GM12891 (cell line): Measurements from ENCODE around the gene EBF3.

Source experiments
- POLR2A ChIP-seq: IDR thresholded peaks from 2 replicates; pipeline ENCODE4 v1.6.1; 2011; ENCODE audit warnings: low read depth, low read length, control low read depth
- TAF1 ChIP-seq: IDR thresholded peaks from 2 replicates; pipeline ENCODE4 v1.6.1; 2011; ENCODE audit warnings: low read depth, low read length, control low read depth

DNA sequence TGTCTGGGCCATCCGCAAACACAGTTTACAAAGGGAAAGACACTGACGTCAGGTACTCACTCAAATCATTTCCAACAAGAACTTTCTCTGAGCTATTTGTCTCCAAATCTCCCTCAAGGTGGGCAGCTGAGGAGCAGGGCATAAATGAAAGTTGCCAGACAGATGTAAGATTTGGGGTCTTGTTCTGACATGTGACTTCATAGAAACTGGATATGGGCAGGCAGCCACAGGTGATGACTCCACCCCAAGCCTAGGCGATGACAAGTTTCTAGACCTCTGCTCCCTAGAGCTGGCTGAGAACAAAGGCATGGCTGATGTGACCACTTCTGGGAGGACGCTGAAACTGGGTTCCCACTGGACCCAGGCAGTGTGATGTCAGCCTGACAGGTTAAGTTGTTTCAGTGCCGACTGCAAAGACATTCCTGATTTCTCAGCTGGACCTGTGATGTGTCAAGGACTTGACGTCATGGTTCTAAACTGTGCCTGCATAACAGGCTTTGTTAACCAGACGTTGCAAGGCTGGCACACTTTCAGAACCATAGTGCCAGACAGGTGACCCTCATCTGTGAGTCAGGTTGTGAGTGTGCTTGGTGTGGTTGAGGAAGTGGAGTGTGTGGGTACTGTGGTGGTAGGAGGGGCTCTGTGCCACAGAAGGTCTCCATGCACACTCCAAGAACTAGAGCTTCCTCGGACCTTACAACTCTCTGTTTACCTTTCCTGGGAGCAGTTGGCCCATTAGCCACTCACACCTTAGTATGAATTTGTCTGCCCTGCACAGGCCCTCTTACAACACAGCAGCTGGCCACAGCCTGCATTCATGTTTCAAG is 39.9 kb upstream of the EBF3 start:
- TF ChIP-seq POLR2A (no peak), TAF1 (no peak)
